ENCODE measurements around the gene TBX5.

The TBX5 gene

DNA sequence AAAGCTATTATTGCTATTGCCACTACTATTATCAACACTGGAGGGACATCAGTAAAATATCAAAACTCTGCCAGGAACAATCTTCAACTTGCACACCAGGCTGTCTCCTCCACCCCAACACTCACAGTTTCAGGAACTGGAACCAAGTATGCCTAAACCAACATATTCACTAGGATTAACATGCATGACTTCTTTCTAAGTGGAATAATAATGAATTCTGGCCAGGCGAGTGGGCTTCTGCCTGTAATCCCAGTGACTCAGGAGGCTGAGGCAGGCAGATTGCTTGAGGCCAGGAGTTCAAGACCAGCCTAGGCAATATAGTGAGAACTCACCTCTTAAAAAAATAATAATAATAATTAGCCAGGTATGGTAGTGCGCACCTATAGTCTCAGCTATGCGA is 58.1 kb downstream of the TBX5 start:
- no peak overlapping the region for H2AFZ ChIP-seq (ENCODE audit: low read depth, low read length)
- ATAC-seq (ENCODE audit: insufficient read depth, low read depth) (no peak), DNase-seq (no peak)
- no peaks in the 10 kb centered on the region for H3K36me3 ChIP-seq (ENCODE audit: insufficient read depth, low read length)
- no peak overlapping the region for H3K9ac ChIP-seq (ENCODE audit: low read depth, low read length)
- no peaks in the 10 kb centered on the region for H4K20me1 ChIP-seq (ENCODE audit: insufficient read depth, low read length)
- TF ChIP-seq, protein P1, sequence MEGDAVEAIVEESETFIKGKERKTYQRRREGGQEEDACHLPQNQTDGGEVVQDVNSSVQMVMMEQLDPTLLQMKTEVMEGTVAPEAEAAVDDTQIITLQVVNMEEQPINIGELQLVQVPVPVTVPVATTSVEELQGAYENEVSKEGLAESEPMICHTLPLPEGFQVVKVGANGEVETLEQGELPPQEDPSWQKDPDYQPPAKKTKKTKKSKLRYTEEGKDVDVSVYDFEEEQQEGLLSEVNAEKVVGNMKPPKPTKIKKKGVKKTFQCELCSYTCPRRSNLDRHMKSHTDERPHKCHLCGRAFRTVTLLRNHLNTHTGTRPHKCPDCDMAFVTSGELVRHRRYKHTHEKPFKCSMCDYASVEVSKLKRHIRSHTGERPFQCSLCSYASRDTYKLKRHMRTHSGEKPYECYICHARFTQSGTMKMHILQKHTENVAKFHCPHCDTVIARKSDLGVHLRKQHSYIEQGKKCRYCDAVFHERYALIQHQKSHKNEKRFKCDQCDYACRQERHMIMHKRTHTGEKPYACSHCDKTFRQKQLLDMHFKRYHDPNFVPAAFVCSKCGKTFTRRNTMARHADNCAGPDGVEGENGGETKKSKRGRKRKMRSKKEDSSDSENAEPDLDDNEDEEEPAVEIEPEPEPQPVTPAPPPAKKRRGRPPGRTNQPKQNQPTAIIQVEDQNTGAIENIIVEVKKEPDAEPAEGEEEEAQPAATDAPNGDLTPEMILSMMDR (IDR thresholded peaks at IDR 0.05; ENCODE audit: borderline replicate concordance, extremely low read depth, low read length, poor library complexity, severe bottlenecking): no peak
- no peak for TF ChIP-seq EZH2 (IDR thresholded peaks at IDR 0.05; ENCODE audit: borderline replicate concordance, low read depth, low read length, severe bottlenecking)
- H3K79me2 ChIP-seq (ENCODE audit: insufficient read depth, low read length): no peaks in the 10 kb centered on the region
- no peak overlapping the region for H3K4me2 ChIP-seq (ENCODE audit: insufficient read depth, low read length)
- peaks cover 1% of the 10 kb centered on the region for H3K27me3 ChIP-seq (ENCODE audit: insufficient read depth, low read length, poor library complexity)
- no peak overlapping the region for H3K4me3 ChIP-seq (ENCODE audit: low read depth in 1 of 2, low read length in 2 of 2)
- H3K9me3 ChIP-seq (ENCODE audit: insufficient read depth, low read length, severe bottlenecking): no peaks in the 10 kb centered on the region
- no peak overlapping the region for H3K27ac ChIP-seq (ENCODE audit: low read length)
- no peaks in the 10 kb centered on the region for H3K4me1 ChIP-seq (ENCODE audit: insufficient read depth, low read length)

DNA sequence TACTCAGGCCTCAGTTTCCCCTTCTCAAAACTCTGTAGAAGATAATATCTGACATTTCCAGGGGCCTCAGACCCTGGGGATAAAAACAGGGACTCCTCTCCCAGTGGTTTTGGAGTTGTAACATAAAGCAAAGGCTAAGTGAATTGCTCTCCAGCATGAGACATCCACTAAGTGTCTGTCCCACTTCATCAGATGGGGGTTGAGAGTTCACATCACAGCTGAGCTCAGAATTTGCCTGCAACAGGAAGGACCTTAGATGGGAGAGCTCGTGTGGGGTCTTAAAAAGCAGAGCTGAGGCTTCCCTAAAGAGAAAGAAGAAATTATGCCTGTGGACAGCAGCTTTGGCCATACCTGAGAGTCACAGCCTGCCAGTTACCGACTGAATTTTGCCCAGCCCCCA is 61.1 kb downstream of the TBX5 start:
- no peak for DNase-seq
- H3K4me2 ChIP-seq (ENCODE audit: insufficient read depth, low read length): no peak overlapping the region

DNA sequence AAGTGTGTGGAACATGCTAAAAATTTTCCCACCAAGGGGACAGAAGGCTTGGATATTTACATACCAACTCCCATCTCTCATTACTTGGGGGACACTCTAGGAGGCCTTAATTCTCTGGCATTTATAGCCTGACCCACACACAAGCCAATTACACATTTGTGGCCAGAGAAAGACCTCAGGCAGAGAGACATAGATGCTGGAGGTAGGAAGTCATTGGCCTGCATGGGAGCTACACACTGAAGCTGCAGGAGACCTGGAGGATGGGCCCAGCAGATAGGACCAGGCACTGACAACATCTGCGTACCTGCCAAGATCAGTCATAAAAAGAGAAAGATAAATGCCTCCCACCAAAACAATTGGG is 61.7 kb downstream of the TBX5 start:
- no peak overlapping the region for H2AFZ ChIP-seq (ENCODE audit: low read depth, low read length)
- no peaks in the 10 kb centered on the region for H3K79me2 ChIP-seq (ENCODE audit: insufficient read depth, low read length)
- H3K27ac ChIP-seq (ENCODE audit: low read length): no peak overlapping the region
- H3K9ac ChIP-seq (ENCODE audit: low read depth, low read length): no peak overlapping the region
- H4K20me1 ChIP-seq (ENCODE audit: insufficient read depth, low read length): no peaks in the 10 kb centered on the region
- no peaks in the 10 kb centered on the region for H3K36me3 ChIP-seq (ENCODE audit: insufficient read depth, low read length)
- DNase-seq: no peak
- ATAC-seq (ENCODE audit: insufficient read depth, low read depth): no peak
- no peaks in the 10 kb centered on the region for H3K4me1 ChIP-seq (ENCODE audit: insufficient read depth, low read length)
- no peak for TF ChIP-seq EZH2 (IDR thresholded peaks at IDR 0.05; ENCODE audit: borderline replicate concordance, low read depth, low read length, severe bottlenecking)
- TF ChIP-seq, protein P1 (IDR thresholded peaks at IDR 0.05; ENCODE audit: borderline replicate concordance, extremely low read depth, low read length, poor library complexity, severe bottlenecking): no peak
- H3K27me3 ChIP-seq (ENCODE audit: insufficient read depth, low read length, poor library complexity): peaks cover 3% of the 10 kb centered on the region
- no peak overlapping the region for H3K4me3 ChIP-seq (ENCODE audit: low read depth in 1 of 2, low read length in 2 of 2)
- H3K9me3 ChIP-seq (ENCODE audit: insufficient read depth, low read length, severe bottlenecking): no peaks in the 10 kb centered on the region
- no peak overlapping the region for H3K4me2 ChIP-seq (ENCODE audit: insufficient read depth, low read length)

More for the DNA sequence above, 61.1 kb downstream of the TBX5 start:
- H3K27ac ChIP-seq (ENCODE audit: low read length): no peak overlapping the region
- H3K79me2 ChIP-seq (ENCODE audit: insufficient read depth, low read length): no peaks in the 10 kb centered on the region
- H3K4me1 ChIP-seq (ENCODE audit: insufficient read depth, low read length): no peaks in the 10 kb centered on the region
- no peaks in the 10 kb centered on the region for H4K20me1 ChIP-seq (ENCODE audit: insufficient read depth, low read length)
- H3K9ac ChIP-seq (ENCODE audit: low read depth, low read length): no peak overlapping the region
- no peaks in the 10 kb centered on the region for H3K36me3 ChIP-seq (ENCODE audit: insufficient read depth, low read length)
- H3K27me3 ChIP-seq (ENCODE audit: insufficient read depth, low read length, poor library complexity): peaks cover 3% of the 10 kb centered on the region
- H3K4me3 ChIP-seq (ENCODE audit: low read depth in 1 of 2, low read length in 2 of 2): no peak overlapping the region
- TF ChIP-seq, protein P1 (IDR thresholded peaks at IDR 0.05; ENCODE audit: borderline replicate concordance, extremely low read depth, low read length, poor library complexity, severe bottlenecking): no peak
- TF ChIP-seq EZH2 (IDR thresholded peaks at IDR 0.05; ENCODE audit: borderline replicate concordance, low read depth, low read length, severe bottlenecking): no peak
- no peak overlapping the region for H2AFZ ChIP-seq (ENCODE audit: low read depth, low read length)
- H3K9me3 ChIP-seq (ENCODE audit: insufficient read depth, low read length, severe bottlenecking): no peaks in the 10 kb centered on the region
- ATAC-seq (ENCODE audit: insufficient read depth, low read depth): no peak
